Endodermal cell (in vitro differentiated cells): ENCODE results near the gene TGM6. TPM values are rescaled to one million over a fixed set of nuclear protein-coding genes. Genes with fewer than 3 reads are reported as not detected.
A peak's percentile ranks its signal among the peaks of the same experiment; 100 is the strongest.

ENCODE experiments used
- DNase-seq: peaks from one replicate; pipeline ENCODE4 v3.0.0-alpha.2; 2017
- H3K27ac ChIP-seq: 2 replicates; pipeline ENCODE4 v1.5.1; 2013; ENCODE audit warnings: mild to moderate bottlenecking, low read depth, low read length, moderate library complexity
- H3K27me3 ChIP-seq: 2 replicates; pipeline ENCODE4 v1.6.1; 2013; ENCODE audit warnings: mild to moderate bottlenecking, low read length, moderate library complexity; ENCODE audit not compliant: insufficient read depth, control insufficient read depth, poor library complexity, severe bottlenecking
- H3K36me3 ChIP-seq: 2 replicates; pipeline ENCODE4 v1.7.0; 2013; ENCODE audit warnings: mild to moderate bottlenecking, low read length, moderate library complexity; ENCODE audit not compliant: control insufficient read depth, insufficient read depth
- H3K4me1 ChIP-seq: one replicate; pipeline ENCODE4 v1.7.0; 2013; ENCODE audit warnings: low read length; ENCODE audit not compliant: control insufficient read depth, insufficient read depth
- H3K4me3 ChIP-seq: 2 replicates; pipeline ENCODE4 v1.5.1; 2013; ENCODE audit warnings: mild to moderate bottlenecking, low read length, moderate library complexity
- H3K9ac ChIP-seq: 2 replicates; pipeline ENCODE4 v1.6.1; 2013; ENCODE audit warnings: mild to moderate bottlenecking, low read length, moderate library complexity; ENCODE audit not compliant: poor library complexity, severe bottlenecking; ENCODE audit errors: extremely low read depth
- H3K9me3 ChIP-seq: 2 replicates; pipeline ENCODE4 v1.6.1; 2013; ENCODE audit warnings: mild to moderate bottlenecking, low read length, moderate library complexity; ENCODE audit not compliant: control insufficient read depth
- H3K27ac Mint-ChIP-seq: 2 replicates; pipeline ENCODE4 v1.8.0; 2020; ENCODE audit warnings: mixed read lengths
- H3K27me3 Mint-ChIP-seq: 2 replicates; pipeline ENCODE4 v1.8.0; 2021; ENCODE audit warnings: mild to moderate bottlenecking, mixed read lengths; ENCODE audit not compliant: insufficient read depth
- H3K36me3 Mint-ChIP-seq: 2 replicates; pipeline ENCODE4 v1.8.0; 2020; ENCODE audit warnings: low read depth, mixed read lengths
- H3K4me1 Mint-ChIP-seq: 2 replicates; pipeline ENCODE4 v1.8.0; 2020; ENCODE audit warnings: mixed read lengths
- H3K4me3 Mint-ChIP-seq: 2 replicates; pipeline ENCODE4 v1.8.0; 2020; ENCODE audit warnings: mild to moderate bottlenecking, moderate library complexity, mixed read lengths
- H3K9me3 Mint-ChIP-seq: 2 replicates; pipeline ENCODE4 v1.8.0; 2020; ENCODE audit warnings: mild to moderate bottlenecking, mixed read lengths
- WGBS, 2 experiments: methylation state at CpG; one replicate each; pipeline versions ENCODE4 v1.1.5 to v1.1.7; 2013; ENCODE audit warnings: missing lambda C conversion rate in 2 of 2, mixed read lengths in 1 of 2; ENCODE audit not compliant: insufficient coverage in 1 of 2, insufficient read length in 1 of 2; 5-methylcytosine and 5-hydroxymethylcytosine counted together
- long read RNA-seq, 4 experiments: library from polyadenylated mRNA in 2 of 4; library from RNA in 1 of 4; library from capped mRNA in 1 of 4; stranded (forward) in 3 of 4; unstranded in 1 of 4; transcript quantifications; one replicate each; pipeline ENCODE4 v2.0.0, GENCODE V29; 2020 to 2021; ENCODE audit warnings: inconsistent platforms in 1 of 4
- polyA plus RNA-seq, 2 experiments: library from polyadenylated mRNA; stranded (reverse); fragments of 50-300 nt; gene quantifications; one replicate each; pipeline ENCODE4 v1.2.3, GENCODE V29; 2013
- total RNA-seq, 2 donors: library from RNA; stranded (reverse); fragmentation: NEBNext Ultra II Directional in 1 of 2; extraction: Animal tissue kit (Norgen Biotek cat#: 25700) in 1 of 2; gene quantifications; 2 replicates in 1 of 2; 3 replicates in 1 of 2; pipeline ENCODE4 v1.2.1, GENCODE V29; 2021
- TF ChIP-seq, protein P1 (sequence below): fragments of 200-600 bp; sonication (generic); conservative IDR thresholded peaks from 2 replicates; pipeline ENCODE4 v1.5.0; 2021; ENCODE audit warnings: antibody characterized with exemption, mild to moderate bottlenecking

TGM6 gene
- total RNA-seq, result not detected
- not detected for polyA plus RNA-seq (2013, experiment 1 of 2)
- polyA plus RNA-seq (2013, experiment 2 of 2), result not detected
- long read RNA-seq, experiment 1, result 0 reads
- long read RNA-seq, experiment 2, result 0 reads
- long read RNA-seq, experiment 3, result 0 reads
- long read RNA-seq, experiment 4, result 0 reads

DNA sequence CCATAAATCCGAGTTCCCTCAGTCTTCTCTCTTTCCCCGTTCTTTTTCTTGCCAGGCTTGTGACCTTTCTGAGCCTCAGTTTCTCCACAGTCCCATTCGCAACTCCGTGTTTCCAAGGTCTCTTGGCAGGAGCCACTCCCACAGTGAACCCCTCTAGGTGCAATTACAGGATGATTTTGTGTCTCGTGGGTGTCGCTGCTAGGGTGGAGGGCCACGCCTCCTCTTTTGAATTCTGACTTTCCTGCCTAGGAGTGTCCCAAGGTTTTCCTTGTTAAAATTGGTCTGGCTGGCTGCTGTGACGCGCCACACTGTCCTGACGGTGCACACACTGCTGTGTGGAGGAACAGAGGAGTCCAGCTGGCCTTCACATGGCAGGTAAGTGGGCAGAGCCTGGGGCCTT, at the start of gene TGM6:
TGM6 (plus strand) TSS at position 301 of the 400 bp plus-strand sequence; CDS start at position 369, 68 bp downstream.
- WGBS, 2 experiments, result 92 to 95% methylated on average over 8 to 10 of the region's 10 CpGs
- Histone ChIP-seq H3K27me3 (no peaks in the 10 kb centered on the region), H3K9me3 (no peaks in the 10 kb centered on the region), H3K36me3 (no peaks in the 10 kb centered on the region), H3K4me1 (no peaks in the 10 kb centered on the region), H3K4me3 (no peak within 1 kb of the TSS), H3K27ac (peak within 1 kb of the TSS; percentile 51), H3K9ac (no peak within 1 kb of the TSS)
- Mint-ChIP-seq H3K27ac (peak within 1 kb of the TSS; percentile 35), H3K9me3 (no peaks in the 10 kb centered on the region), H3K4me1 (no peaks in the 10 kb centered on the region), H3K4me3 (no peak within 1 kb of the TSS), H3K36me3 (no peaks in the 10 kb centered on the region), H3K27me3 (peaks cover 2% of the 10 kb centered on the region)
- DNase-seq, result no peak
- TF ChIP-seq, protein P1, sequence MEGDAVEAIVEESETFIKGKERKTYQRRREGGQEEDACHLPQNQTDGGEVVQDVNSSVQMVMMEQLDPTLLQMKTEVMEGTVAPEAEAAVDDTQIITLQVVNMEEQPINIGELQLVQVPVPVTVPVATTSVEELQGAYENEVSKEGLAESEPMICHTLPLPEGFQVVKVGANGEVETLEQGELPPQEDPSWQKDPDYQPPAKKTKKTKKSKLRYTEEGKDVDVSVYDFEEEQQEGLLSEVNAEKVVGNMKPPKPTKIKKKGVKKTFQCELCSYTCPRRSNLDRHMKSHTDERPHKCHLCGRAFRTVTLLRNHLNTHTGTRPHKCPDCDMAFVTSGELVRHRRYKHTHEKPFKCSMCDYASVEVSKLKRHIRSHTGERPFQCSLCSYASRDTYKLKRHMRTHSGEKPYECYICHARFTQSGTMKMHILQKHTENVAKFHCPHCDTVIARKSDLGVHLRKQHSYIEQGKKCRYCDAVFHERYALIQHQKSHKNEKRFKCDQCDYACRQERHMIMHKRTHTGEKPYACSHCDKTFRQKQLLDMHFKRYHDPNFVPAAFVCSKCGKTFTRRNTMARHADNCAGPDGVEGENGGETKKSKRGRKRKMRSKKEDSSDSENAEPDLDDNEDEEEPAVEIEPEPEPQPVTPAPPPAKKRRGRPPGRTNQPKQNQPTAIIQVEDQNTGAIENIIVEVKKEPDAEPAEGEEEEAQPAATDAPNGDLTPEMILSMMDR, result no peak

DNA sequence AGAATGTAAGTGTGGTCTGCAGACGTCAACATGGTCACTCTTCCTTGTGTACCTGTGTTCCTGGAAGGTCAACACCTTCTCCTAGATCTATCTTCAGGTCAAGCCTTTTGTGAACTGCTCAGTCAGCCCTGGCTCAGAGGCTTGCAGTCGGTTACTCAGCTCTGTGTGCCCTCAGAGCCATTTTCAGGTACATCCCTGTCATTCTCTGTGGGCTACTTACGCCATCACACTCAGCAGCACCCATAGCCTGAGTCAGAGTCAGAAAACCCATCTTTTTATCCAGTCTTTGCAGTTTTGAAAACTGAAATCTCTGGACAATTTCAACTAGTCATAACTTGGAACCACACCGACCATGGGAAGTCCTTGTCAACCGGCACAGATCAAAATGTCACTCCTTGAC, 49.6 kb upstream of the TGM6 start:
- Histone ChIP-seq H3K9me3 (no peaks in the 10 kb centered on the region), H3K27ac (no peak overlapping the region), H3K4me1 (peaks cover 10% of the 10 kb centered on the region), H3K4me3 (no peak overlapping the region), H3K36me3 (no peaks in the 10 kb centered on the region), H3K27me3 (no peaks in the 10 kb centered on the region), H3K9ac (no peak overlapping the region)
- H3K4me1 Mint-ChIP-seq, result peaks cover 13% of the 10 kb centered on the region
- no peaks in the 10 kb centered on the region for H3K36me3 Mint-ChIP-seq
- peaks cover 3% of the 10 kb centered on the region for H3K27me3 Mint-ChIP-seq
- H3K27ac Mint-ChIP-seq, result no peak overlapping the region
- H3K4me3 Mint-ChIP-seq, result no peak overlapping the region
- H3K9me3 Mint-ChIP-seq, result no peaks in the 10 kb centered on the region
- DNase-seq, result peak; percentile 13
- TF ChIP-seq, protein P1, result no peak
- 98 to 100% methylated on average over 4 to 5 of the region's 5 CpGs for WGBS, 2 experiments

DNA sequence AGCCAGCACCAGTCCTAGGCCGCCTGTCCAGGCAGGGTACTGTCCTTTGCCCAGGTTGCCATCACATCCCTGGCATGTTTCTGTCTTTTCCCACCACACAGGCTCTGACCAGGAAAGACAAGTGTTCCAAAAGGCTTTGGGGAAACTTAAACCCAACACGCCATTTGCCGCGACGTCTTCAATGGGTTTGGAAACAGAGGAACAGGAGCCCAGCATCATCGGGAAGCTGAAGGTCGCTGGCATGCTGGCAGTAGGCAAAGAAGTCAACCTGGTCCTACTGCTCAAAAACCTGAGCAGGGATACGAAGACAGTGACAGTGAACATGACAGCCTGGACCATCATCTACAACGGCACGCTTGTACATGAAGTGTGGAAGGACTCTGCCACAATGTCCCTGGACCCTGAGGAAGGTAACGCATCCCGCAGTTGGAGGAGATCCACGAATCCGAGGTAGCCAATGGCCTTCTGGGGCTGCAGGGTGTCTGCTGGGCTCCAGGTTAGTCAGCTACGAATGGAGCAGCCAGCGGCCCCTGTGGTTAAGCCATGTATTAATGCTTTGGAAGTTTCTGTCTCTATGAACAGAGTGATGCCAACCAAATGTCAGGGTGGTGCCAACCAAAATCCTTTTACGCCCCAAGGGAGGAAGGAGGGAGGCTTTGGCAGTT, 48.7 kb upstream of the TGM6 start:
- Histone ChIP-seq H3K36me3 (no peaks in the 10 kb centered on the region), H3K9ac (no peak overlapping the region), H3K4me1 (peaks cover 10% of the 10 kb centered on the region), H3K27ac (no peak overlapping the region), H3K4me3 (no peak overlapping the region), H3K9me3 (no peaks in the 10 kb centered on the region), H3K27me3 (no peaks in the 10 kb centered on the region)
- peaks cover 13% of the 10 kb centered on the region for H3K4me1 Mint-ChIP-seq
- no peaks in the 10 kb centered on the region for H3K36me3 Mint-ChIP-seq
- peak; percentile 33 for DNase-seq
- 92 to 93% methylated on average over 15 to 17 of the region's 17 CpGs for WGBS, 2 experiments
- no peak overlapping the region for H3K4me3 Mint-ChIP-seq
- TF ChIP-seq, protein P1, result no peak
- no peak overlapping the region for H3K27ac Mint-ChIP-seq
- H3K27me3 Mint-ChIP-seq, result peaks cover 5% of the 10 kb centered on the region
- no peaks in the 10 kb centered on the region for H3K9me3 Mint-ChIP-seq
